Left forelimb (tissue), 1 donor: ENCODE measurements around the gene ATP5F1A.

ENCODE experiments used
- DNase-seq: peaks from one replicate; pipeline ENCODE4 v3.0.0-alpha.2; 2018; ENCODE audit warnings: low spot score

The ATP5F1A gene

DNA sequence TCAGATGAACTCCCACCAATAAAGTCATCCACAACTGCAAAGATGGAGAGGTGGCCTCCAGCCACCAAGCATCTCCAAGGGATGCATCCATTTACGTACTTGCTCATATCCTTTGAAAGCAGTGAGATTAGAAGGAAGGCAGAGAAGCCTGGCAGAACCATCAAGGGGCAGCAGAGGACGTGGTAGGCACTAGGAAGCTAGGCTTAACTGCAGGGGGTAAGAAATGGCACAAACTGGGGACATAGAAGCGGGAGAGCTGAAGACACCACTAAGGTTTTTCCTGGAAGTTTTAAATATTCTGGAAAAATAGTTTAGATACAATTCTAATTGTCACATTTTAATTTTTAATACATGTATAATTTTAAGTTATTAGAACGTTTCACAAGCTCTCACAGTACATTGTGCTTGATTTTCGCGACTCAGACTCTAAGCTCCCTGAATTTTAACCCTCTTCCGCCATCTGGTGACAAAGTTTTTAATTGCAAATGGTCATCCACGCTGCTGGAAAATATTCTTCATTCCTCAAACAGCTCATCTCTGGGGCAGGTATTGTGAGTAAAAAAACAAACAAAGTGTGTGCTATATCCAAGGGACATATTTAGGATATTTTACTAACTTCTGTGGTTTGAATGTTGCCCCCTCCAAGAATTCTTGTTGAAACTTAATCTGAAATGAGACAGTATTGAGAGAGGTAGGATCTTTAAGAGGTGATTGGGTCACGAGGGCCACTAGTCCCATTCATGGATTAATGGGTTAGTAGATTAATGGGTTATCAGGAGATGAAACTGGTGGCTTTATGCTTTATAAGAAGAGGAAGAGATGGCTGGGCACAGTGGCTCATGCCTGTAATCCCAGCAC is 24.4 kb downstream of the ATP5F1A start:
- no peak for DNase-seq

DNA sequence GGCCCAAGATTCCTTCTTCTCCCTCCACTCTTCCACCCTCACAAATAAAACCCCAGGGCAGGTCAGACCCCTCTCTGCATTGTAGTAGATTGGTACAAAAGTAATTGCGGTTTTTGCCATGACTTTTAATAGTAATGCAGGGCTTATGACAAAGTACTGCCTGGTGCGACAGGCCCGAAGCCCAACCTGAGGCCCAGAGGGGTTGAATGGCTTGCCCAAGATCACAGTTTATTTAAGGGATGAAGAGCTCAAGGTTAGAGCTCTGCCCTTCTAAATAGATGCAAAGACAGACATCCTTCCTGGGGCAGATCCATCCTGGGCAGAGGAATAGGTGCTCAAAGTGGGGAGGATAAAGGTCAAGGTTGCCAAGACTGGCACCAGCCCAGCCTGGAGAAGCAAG is 25.1 kb downstream of the ATP5F1A start:
- no peak for DNase-seq

DNA sequence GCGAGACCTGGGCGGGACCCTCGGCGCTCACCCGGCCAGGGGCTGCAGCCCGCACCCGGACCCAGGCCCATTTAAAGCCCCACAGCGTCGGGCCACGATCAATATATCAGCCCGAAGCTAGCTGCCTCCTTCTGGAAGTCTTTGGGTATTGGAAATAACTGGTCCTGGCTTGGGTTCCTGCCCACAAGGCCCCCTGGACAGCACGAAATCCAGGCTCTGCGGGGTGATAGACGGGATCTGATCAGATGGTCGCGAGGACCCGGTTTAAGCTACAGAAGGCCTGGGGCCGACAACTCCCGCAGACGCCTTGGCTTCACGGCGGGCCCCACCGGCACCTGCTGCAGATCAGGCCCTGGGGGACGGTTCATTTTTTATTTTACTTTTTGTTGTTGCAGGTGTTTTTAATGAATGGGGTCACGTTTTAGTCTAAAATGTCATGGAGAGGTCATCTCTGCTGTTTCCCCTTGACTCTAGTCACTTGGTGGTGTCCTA is 25.7 kb downstream of the ATP5F1A start:
- DNase-seq: no peak

GRCh38 chr18:46071653-46072375 is 26.3 kb downstream of the ATP5F1A start, which contains the start of gene PSTPIP2:
Gene PSTPIP2 (minus strand): TSS chr18:46072260. CDS start chr18:46072188, 72 bp downstream.
- DNase-seq: peak; percentile 79

GRCh38 chr18:46070815-46071652 is 27.1 kb downstream of the ATP5F1A start:
- DNase-seq: no peak

DNA sequence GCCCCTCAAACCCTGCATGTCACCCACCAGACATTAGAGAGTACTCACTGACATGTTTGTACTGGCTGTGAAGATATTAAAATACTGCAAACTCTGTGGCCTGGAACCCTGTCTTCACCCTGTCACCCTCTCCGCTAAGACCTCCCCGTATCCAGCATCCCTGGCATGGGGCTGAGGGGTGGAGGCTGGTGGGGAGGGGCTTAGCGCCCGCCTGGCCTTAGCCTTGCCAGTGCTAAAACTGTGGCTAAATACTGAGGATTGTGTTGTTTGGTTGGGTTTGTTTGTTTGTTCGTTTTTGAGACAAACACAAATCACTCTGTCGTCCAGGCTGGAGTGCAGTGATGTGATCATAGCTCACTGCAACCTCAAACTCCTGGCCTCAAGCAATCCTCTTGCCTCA is 27.9 kb downstream of the ATP5F1A start:
- DNase-seq: no peak

DNA sequence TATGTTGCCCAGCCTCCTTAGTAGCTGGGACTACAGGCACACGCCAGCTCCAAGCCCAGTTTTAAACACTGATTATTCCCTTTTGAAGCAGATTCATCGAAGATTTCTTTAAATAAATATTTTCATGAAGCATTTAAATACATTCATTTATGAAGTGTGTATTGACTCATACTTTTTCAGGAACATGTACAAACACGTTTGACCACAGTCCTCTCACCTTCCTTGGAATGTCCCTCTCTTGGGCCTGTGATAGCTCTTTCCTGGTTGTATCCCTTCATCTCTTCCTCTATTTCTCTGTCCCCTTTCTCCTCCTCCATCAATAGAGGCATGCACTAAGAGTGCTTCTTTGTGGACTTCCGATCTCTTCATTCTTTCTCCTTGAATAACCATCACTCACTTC is 28.6 kb downstream of the ATP5F1A start:
- no peak for DNase-seq

DNA sequence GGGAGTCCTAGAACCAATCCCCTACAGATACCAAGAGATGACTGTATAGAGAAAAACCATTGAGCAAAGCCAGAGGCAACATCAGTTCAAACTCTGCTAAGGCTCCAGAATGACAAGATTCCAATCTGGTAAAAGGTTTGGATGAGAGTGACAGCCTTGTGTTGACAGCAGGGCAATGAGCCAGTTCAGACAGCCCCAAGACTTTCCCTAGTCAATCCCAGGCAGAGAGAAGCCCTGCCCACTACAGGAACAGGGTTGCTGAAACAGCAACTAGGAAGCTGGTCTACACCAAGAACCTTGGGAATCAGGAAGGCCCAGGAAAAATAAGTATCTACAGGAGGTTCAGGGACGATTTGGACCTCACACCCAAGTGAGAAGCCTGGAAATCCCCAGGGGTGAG is 29.3 kb downstream of the ATP5F1A start:
- DNase-seq: no peak

- no peak for DNase-seq
These were observed 30.6 kb downstream of the ATP5F1A start for GRCh38 chr18:46067438-46068007.

DNA sequence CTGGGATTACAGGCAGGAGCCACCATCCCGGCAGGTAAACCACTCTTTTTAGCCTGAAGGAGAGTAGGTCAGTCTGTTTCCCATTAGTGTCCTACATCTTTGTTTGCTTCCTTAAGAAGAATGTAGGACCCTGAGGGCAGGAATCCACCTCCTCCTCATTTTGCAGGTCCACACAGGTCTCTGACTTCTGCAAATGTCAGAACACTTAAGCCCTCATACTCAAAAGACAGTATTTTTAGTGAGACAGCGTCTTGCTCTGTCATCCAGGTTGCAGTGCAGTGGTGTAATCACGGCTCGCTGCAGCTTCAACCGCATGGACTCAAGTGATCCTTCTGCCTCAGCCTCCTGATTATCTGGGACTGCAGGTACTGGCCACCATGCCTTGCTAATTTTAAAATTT is 35.3 kb downstream of the ATP5F1A start:
- DNase-seq: no peak

DNA sequence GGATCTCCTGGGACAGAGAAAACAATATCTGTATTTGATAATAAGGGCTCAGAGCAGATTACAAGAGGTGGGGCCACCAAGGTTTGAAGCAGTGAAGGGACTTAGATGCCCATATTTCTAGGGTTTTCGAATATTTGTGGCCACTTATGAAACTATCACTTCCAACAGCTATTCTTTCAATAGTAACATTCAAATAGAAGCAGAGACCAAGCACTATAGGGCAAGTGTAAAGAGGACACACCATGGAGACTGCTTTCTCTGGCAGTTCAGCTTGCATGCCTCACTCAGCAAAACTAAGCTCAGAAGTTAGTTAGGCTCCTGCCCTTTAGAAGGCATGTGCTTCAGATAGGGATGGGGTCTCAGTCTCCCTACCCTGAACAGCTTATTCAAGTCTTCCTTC is 36.3 kb downstream of the ATP5F1A start:
- no peak for DNase-seq

- DNase-seq: no peak
These were observed 36.7 kb downstream of the ATP5F1A start for GRCh38 chr18:46061387-46061786.

- no peak for DNase-seq
These were observed 37.7 kb downstream of the ATP5F1A start for GRCh38 chr18:46060359-46060841.

DNA sequence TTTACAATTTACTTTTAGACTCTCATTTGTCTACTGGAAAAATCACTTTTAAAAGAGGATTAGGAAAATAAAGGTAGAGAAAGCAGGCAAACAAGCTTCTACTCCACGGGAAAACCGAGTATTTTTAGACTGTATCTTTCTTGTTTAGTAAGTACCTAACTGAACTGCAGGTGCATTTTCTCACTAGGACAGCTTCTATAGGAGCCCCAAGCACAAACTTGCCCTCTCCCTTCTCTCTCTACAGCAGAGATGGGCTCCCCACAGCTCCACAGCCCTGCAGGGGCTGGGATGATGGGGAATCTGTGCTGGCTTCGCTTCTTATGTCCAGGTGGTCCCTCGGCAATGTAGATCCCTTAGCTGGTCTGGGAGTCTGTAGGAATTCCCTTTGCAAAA is 42.3 kb downstream of the ATP5F1A start:
- no peak for DNase-seq

DNA sequence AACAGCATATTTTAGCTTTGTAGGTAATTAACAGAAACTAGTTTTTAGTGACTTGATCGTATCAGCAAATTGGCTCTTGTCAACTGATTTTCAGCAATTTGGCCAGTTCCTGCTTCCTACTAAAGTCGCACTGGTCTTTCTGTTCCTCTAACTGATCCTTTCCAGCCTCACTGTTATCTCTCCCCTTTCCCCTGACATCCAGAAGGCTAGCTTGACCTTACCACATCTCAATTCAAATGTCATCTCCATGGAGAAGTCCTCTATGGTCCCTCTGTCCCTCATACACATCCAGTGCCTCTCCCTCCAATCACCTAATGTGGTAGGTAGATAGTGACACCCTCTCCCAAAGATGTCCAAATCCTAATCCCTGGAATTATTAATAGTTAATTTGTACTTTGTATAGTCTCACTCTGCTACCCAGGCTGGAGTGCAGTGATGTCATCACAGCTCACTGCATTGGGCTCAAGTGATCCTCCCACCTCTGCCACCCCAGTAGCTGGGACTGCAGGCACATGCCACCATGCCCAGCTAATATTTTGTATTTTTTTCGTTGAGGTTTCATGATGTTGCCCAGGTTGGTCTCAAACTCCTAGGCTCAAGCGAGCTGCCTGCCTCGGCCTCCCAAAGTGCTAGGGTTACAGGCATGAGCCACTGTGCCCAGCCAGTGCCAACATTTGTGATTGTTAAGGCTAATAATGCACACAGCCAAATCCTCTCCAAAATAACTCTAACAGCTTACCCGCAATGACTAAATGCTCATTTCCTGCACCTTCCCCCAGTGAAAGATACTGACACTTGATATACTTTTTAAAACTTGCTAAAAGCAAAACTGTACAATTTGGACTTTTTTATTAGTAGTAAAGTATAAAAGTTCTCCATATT is 42.9 kb downstream of the ATP5F1A start:
- no peak for DNase-seq

- no peak for DNase-seq
These were observed 44.6 kb downstream of the ATP5F1A start for GRCh38 chr18:46053368-46054095.

- no peak for DNase-seq
These were observed 46.2 kb downstream of the ATP5F1A start for GRCh38 chr18:46051731-46052461.

DNA sequence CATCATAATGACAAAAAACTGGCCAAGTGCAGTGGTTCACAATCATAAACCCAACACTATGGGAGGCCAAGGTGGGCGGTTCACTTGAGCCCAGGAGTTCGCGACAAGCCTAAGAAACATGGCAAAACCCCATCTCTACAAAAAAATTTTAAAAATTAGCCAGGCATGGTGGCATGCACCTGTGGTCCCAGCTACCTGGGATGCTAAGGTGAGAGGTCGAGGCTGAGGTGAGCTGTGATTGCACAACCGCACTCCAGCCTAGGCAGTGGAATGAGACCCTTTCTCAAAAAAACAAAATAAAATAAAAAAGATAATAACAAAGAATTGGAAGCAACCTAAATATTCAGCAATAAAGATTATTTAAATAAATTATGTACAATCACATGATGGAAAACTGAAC is 47.8 kb downstream of the ATP5F1A start:
- no peak for DNase-seq

DNA sequence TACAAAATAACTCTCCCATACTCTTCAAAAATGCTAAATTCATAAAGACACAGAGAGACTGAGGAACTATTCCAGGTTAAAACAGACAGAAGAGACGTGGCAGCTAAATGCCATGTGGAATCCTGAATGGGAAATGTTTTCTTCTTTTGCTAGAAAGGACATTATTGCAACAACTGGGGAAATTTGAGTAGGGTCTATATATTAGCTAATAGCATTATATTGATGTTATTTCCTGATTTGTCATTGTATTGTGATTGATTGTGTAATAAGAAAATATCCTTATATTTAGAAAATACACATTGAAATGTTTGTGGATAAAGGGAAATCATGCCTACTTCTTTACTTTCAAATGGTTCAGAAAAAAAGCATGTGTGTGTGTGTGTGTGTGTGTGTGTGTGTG is 49.5 kb downstream of the ATP5F1A start:
- DNase-seq: no peak
